Stimulated activated CD4-positive, alpha-beta T cell treated with anti-CD3 and anti-CD28 coated beads, TNF-alpha, amount 100 ng/mL, for 24 hours (primary cell): ENCODE data around the gene S100A8.
A peak's percentile ranks its signal among the peaks of the same experiment; 100 is the strongest.
"Not testable (repeated sequence)": the region's sequence is repeated elsewhere in the genome, so short reads cannot be mapped to it uniquely, and the experiment has no call there.

Source experiments
- DNase-seq, 3 experiments: peaks; one replicate each; pipeline ENCODE4 v3.0.0-alpha.2; 2020; ENCODE audit warnings: low read depth in 3 of 3

Gene S100A8

GRCh38 chr1:153390938-153391710, at the start of gene S100A8:
S100A8 (minus strand) TSS chr1:153391073; CDS start chr1:153390535, 538 bp downstream.
- DNase-seq = no peak

DNA sequence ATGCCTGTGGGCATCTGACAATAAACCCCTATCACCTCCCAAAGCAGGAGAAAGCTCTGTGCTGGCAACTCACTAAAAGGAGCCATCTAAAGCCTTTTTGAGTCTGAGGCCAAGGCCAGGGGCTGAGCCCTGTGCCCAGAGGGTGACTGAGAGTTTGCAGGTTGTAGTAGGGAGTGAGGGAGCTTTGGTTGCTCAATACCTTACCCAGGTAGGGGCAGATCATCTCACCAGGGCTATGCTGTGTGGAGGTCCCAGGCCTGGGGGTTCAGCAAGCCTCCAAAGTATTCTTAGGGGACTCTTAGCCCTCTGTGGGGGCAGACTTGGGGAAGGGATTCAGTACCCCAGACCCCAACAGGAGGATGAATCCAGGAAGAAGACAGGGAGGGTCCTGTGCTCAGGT, 48.4 kb upstream of the S100A8 start:
- DNase-seq = no peak

DNA sequence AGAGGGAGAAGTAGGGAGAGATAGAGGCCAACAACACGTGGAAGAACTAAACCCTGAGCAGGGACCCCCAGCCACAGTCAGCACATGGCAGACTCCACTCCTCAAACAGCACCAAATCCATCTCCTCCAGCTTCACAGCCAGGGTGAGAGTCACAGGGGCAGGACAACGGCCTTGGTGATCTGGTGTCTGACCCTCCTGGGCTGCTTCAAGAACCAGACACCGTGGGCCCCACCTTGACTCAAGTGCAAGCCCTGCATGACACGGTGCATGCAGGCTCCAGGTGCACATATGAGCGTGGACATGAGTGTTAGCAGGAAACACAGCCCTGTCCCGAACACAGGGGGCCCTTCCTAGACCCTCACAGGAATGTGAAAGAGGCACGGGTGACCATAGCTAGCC, 47.7 kb upstream of the S100A8 start:
- DNase-seq = no peak

- no peak for DNase-seq
These were observed 46.4 kb upstream of the S100A8 start for GRCh38 chr1:153437236-153437635.

DNA sequence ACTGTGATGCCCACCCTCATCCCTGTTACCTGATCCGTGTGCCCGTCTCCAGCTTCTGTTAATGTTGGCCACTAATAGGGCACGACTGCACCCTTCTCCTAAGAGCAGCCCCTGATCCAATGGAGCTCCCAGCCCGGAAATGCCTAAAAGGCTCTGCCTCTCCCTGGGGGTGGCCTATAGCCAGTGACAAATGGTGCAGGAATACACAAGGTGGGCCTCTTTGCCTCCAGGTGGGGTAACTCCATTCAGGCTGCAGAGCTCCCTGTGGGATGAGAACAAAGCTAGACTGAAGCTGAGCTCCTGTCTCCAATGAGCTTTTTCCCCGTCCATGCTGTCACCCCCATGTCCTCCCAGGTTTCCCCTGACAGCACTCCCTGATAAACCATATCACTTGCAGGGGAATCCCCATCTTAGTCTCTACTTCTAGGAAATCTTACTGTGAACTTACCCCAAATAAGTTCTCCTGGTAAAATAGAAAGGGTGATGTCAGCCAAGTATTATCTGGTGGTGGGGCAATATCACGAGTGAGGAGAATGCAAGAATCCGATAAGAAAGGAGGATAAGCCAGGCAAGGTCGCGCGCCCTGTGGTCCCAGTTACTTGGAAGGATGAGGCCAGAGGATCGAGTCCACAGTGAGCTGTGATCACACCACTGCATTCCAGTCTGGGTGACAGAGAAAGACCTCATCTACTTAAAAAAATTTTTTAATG, 44.0 kb upstream of the S100A8 start:
- no peak for DNase-seq

GRCh38 chr1:153432874-153433681, 42.2 kb upstream of the S100A8 start:
- DNase-seq = no peak

- no peak for DNase-seq
These were observed 41.1 kb upstream of the S100A8 start for GRCh38 chr1:153431928-153432327.

GRCh38 chr1:153431427-153431826, 40.6 kb upstream of the S100A8 start:
- no peak for DNase-seq

DNA sequence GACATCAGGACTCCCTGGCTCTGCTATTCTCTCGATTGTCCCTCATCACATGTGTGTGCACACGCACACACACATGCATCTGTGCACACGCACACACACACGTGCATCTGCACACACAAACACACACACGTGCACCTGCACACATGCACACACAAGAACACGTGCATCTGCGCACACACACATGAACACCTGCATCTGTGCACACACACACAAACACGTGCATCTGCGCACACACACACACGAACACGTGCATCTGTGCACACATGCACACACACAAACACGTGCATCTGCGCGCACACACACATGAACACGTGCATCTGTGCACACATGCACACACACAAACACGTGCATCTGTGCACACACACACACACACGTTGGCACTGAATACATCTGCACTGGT, 40.1 kb upstream of the S100A8 start:
- no peak for DNase-seq

DNA sequence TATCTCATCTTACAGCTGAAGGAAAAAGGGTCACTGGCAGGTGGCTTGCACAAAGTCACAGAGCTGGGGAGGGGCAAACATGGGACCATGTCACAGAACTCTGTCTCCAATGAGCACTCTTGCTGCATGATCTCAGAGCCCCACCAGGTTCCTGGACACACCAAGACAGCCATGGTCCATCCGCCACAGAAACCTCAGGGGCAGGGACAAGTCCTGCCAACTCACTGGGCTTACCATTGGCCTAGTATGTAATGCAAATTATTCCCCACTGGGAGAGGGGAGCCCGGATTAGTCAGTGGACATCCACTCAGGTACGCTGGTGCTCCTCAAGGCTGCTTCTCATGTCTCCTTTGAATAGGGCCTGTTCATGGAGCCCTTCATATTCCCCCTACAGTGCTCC, 39.7 kb upstream of the S100A8 start:
- no peak for DNase-seq

DNA sequence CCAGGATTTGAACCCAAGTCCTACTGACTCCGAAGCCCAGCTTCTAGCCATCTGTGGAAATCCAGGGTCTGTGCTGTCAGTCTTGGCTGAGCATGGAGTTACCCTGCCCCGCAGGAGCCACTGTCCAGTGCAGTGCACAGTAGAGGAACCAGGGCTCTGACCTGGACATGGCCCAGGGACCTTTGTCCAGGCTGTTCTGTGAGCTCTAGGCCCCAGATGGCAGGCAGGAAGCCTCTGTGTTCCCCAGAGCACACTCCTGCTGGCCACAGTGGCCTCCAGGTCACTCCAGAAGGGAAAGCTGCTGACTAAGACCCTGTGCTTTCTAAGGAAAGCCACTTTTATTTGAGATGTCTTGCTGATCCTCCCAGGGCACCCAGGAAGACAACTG, 39.3 kb upstream of the S100A8 start:
- no peak for DNase-seq

- no peak for DNase-seq
These were observed 38.6 kb upstream of the S100A8 start for GRCh38 chr1:153429266-153430165.

DNA sequence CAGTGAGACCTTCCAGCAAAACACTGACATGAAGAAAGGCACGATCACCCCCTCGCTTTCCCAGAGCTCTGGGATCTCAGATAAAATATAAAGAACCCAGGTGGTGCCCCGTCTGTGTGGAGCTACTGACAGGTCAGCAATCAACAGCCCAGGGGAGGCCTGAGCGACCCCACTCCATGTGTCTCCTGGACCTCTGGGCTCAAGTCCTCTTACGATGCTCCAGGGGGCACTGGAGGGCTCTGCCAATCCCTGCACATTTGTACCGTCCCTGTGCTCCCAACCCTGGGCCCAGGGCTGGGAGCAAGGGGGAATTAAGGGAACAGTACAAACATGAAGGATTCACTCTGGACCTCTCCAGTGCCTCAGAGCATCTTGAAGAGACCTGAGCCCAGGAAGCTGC, 37.9 kb upstream of the S100A8 start:
- no peak for DNase-seq

GRCh38 chr1:153428073-153428638, 37.3 kb upstream of the S100A8 start:
- DNase-seq = no peak

- DNase-seq = no peak
These were observed 35.9 kb upstream of the S100A8 start for GRCh38 chr1:153426809-153427208.

DNA sequence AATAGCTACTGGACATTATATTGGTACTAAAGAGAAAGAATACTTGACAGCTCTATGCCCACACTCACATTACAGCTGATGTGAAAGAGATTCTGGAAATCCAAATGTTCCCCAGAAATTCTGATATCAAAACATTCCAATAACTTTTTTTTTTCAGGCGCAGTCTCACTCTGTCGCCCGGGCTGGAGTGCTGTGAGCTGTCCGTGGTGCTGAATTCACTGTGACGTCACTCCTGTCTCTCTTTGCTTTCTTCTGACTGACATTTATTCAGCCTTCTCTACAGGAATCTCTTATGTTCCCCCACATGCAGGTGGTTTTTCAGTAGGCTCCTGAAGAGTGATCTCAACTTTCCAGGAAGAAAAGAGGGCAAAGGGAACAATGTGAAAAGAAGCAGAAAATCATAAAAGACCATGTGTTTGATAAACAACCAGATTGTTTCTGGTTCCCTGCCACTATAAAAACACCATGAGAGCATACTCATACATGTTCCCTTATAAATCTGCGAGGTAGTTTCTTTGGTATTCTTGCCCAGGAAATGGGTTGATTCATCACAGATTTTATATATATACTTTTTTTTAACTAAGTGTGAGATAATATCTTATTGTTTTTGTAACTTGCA, 31.7 kb upstream of the S100A8 start:
- DNase-seq = peak; percentile 28 to 66 (median 29)

DNA sequence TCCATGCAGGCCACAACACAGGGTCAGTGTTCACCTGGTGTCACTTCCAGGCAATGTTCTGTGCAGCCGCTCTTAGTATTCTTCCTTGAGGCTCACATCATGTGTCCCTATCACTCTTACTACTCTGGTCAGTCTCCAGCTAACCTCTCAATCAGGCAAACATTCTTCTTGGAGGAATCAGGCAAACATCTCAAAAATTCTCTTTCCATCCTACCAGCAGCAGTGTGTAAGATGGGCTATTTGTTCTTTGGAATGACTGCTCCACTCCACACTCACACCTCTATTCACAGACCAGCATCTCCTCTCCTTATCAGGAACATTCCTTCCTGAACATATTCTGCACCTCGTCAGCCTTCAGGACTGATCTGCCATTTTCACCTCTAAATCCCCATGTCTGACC, 29.4 kb upstream of the S100A8 start:
- DNase-seq = no peak

GRCh38 chr1:153419436-153419793, 28.5 kb upstream of the S100A8 start:
- not testable (repeated sequence) for DNase-seq

DNA sequence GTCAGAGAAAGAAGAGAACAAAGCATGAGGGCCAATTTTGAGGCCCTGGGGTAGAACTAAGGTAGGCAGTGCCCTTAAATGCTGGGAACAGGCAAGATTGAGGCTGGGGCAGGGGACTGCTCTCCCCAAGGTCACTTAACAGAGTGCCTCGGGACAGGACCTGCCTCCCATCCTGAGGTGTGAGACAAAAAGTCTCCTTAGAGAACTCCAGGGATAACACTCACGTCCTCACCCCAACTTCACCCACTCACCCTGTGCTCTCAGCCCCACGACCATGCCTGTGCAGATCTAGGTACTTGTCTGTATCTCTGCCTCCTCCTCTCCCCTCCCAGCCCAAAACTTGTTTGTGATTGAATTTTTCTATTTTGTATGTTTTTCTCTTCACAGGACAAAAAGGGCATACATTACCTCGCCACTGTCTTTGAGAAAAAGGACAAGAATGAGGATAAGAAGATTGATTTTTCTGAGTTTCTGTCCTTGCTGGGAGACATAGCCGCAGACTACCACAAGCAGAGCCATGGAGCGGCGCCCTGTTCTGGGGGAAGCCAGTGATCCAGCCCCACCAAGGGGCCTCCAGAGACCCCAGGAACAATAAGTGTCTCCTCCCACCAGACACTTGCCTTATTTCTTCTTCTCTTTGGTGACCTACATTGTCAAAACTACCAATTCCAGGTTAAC, 28.0 kb upstream of the S100A8 start:
- not testable (repeated sequence) for DNase-seq
